ENCODE measurements around the gene BCL10.

BCL10 gene

DNA sequence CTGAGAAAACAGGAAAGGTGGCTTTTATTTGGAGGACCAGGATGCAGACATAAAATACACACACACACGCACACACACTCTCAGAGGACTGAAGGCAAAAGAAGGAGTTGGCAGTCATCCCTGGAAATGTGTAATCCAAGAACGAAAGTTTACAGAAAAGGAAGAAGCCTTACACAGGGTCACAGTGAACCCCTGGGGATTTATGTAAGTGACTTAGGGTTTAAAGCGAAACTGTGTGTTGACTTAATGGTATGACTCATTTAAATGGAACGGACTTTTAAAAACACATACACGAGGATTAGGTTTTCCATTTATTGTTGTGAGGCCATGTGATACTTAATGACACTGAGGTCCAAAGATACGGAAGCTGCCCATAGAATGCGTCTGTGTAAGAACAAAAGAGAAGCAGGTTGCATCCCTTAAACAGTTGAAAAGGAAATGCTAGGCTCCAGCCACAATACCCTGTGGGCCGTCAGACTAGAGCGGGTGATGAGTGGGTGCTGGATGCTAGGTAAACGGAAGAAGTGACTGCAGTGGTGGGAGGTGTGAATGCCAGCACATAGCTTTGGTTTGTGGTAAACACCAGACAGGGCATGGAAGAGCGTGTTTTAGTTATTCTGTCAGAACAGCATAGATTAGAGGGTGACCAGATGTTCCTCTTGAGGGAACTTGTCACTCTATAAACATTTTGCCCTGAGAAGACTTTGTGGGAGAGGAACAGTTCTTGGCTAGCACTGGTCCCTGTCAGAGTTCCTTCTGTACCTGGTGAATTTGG is 21.6 kb upstream of the BCL10 start:
- peak; percentile 21 for DNase-seq (ENCODE audit: low read depth)

DNA sequence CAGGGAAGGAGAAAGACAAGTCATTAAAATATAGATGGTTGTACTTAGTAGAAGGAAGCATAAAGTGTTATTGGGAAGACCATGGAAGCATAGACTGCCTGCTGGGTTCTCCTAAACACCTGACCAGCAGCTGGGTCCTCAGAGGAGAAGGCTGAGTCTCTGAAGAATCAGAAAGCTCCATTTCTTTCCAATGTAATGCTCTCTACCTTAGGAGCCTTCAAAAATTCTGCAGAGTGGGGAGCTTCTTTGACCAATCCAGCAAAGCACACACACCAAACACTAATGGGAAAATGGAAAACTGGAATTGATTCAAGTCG is 21.1 kb upstream of the BCL10 start:
- no peak for DNase-seq (ENCODE audit: low read depth)

DNA sequence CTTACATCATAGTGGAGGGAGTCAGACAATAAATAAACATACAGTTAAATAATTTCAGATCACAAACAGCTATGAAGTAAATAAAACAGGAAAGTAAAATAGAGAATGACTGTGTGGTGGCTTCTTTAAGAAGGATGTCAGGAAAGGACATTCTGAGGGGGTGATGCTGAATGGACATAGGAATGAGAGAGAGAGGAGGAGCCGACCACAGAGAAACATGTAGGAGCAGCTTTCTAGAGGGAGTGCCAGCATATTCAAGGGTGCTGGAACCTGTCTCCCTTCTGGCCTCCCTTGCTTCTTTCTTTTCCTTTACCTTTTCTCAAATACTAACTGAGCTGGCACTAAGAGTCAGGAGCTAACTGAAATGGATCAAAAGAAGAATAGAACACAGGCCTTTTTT is 20.5 kb upstream of the BCL10 start:
- no peak for DNase-seq (ENCODE audit: low read depth)

DNA sequence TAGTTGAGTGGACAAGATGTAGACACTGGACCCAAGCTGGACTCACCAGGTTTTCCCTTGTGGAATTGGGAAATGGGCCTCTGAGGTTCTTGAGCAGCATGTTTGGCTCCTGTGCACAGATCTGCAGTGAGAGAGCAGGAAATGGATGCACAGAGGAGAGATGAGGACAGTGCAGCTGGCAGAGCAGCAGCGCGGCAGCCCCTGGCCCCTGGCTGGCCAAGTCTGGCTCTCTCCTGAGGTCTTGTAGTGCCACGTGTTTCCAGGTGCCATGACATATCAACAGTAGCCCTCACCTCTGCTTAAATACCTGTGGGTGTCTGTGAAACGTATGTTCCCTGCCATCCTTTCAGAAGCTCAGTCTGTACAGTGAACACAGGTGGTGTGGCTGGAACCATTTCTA is 19.2 kb upstream of the BCL10 start:
- no peak for DNase-seq (ENCODE audit: low read depth)

DNA sequence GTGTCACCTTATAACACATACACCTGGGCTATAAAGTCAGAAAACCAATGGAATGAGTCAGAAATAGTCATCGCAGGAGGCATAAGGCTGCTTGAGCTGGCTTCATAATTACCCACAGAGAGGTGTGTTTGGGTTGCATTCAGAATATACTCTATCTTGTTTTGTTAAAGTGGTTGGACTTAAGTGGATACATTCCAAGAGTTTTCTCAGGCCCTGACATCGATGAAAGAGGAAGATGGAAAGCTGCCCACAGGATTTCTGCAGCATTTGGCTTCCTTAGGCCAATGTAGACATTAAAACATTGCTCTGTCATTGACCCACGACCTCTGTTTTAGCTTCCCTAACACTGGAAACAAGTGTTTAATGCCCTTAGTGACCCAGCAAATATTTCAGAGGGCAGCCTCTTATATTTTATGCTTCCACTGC is 18.6 kb upstream of the BCL10 start:
- no peak for DNase-seq (ENCODE audit: low read depth)

DNA sequence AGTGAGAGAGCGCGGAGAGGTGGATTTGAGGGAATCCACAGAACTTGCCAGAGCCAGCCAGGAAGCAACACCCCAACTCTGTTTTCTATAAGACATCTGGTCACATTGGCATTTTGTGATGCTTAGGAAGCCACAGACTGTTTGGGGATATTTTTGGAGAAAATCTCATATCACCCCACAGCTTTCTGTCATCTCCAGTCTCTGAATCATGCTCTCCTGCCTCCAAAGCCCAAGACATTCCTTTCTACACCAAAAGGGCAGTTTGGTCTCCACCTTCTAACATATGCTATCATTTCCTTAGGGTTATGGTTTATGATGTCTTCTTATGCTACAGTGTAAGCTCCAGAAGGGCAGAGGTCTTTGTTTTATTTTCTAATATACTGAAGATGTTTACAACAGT is 14.4 kb upstream of the BCL10 start:
- DNase-seq (ENCODE audit: low read depth): no peak

DNA sequence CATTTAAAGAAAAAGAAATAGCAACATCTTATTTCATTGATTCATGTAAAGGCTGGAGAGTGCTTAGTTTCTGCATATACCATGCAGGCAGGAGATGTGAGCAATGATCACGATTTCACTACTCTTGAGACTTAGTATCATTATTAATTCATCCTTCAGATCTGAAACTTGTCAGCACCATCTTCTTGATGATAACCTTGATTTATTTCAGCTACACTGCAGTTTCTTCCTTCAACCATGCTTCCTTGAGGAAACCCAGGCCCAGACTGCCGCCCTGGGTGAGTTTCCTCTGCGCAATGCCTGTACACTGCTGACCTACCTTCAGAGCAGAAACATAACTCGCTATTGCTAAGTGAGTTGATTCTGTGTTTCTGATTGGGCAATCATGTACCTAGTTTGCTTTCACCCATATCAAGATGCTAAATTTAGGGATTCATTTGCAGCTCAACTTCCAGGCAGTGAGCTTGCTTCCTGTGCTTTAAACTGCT is 13.5 kb upstream of the BCL10 start:
- DNase-seq (ENCODE audit: low read depth): no peak

DNA sequence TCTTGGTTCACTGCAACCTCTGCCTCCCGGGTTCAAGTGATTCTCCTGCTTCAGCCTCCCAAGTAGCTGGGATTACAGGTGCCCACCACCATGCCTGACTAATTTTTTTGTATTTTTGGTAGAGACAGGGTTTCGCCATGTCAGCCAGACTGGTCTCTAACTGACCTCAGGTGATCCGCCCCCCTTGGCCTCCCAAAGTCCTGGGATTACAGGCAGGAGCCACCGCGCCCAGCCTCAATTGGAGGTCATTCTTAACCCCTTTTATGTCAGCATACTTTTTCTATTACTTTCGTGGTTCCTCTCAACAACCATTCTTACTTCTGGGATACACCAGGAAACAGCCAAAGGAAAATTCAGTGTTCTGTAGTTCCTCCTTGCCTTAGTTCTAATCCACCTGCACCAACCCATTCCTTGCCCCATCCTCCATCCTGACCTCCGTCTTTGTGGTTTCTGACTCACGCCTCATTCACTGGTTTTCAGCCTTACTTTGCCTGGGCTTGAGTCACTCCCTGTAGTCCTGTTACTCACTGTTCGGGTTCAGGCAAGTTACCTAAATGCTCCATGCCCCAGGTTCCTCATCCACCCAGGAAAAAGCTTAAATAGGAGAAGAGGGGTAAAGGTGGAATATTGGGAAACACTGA is 12.9 kb upstream of the BCL10 start:
- DNase-seq (ENCODE audit: low read depth): no peak

DNA sequence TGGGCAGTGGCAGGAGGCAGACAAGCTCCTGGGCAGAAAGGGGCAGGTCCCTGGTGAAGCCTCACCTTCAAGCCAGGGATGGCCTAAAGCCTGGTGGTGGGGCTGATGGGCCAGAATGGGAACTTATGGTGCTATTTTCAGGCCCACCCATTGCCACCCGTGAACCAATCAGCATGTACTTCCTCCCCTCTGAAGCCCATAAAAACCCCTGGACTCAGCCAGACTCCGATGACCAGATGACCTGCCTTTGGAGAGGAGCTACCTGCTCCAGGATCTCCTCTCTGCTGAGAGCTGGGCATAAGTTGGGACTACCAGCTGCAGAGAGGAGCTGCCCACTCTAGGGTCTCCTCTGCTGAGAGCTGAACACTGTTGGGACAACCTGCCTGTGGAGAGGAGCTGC is 7.8 kb upstream of the BCL10 start:
- DNase-seq (ENCODE audit: low read depth): no peak

DNA sequence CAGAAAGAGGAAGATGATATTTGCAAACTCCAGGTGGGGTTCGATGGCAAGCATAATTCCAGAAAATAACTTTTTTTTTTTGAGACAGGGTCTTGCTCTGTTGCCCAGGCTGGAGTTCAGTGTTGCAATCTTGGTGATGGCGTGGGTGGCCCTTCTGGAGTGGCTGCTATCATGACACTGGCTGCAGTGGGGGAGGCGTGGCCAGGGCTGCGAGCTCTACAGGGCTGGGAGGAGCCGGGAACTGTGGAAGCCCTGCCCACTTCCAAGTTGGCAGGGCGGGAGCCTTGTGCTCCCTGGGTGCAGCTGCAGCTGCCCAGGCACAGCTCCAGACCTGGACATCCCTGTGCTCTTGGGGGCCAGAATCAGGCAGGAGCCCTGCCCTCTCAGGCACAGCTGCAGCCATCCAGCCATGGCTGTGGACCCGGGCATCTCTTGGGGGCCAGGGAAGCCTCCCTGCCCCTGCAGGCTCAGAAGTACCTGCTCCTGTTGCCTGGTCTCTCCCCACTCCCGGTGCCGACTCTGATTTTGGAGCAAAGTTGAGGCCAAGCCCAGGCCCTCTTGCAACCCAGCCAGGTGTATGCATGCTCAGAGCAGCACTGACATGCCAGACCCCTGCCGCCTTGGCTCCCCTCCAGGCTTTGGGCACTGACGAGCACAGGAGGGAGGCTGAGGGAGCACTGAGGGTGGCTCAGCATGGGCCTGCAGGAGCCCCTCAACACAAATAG is 7.2 kb upstream of the BCL10 start:
- no peak for DNase-seq (ENCODE audit: low read depth)

DNA sequence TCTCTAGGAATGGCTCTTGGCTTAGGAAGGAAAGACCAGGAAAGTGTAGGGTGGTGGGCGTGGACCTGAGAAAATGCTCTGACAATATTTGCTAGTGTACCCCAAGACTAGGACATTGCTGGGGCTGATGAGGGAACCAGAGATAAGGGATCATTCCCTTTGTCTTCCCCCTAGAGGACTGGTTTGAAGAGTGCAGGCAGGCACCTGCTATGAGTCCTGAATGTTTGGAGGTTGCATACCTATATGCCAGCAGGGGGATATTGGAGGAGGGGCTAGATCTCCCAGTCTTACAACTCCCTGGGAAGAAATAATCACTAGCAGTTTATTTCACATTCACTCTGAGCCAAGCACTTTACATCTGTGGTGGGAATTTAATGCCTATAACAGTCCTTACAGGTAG is 6.0 kb upstream of the BCL10 start:
- no peak for DNase-seq (ENCODE audit: low read depth)

DNA sequence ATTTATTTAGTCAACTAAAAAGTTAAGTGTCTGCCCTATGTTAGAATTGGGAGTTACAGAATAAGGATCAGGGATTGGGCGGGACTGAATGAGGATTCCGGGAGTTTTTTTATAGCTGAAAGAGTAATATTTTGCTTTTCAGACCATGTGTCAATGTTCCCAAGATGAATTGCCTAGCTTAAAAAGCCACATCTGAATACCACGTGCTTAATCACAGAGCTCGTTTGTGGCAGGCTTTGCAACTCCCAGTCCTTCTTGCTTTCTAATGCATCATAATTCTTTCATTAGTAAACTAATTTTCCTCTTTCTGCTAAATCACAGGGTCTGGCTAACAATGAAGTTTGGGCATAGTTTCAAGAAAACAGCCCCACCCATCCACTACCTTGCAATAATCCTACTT is 4.2 kb upstream of the BCL10 start:
- DNase-seq (ENCODE audit: low read depth): no peak

DNA sequence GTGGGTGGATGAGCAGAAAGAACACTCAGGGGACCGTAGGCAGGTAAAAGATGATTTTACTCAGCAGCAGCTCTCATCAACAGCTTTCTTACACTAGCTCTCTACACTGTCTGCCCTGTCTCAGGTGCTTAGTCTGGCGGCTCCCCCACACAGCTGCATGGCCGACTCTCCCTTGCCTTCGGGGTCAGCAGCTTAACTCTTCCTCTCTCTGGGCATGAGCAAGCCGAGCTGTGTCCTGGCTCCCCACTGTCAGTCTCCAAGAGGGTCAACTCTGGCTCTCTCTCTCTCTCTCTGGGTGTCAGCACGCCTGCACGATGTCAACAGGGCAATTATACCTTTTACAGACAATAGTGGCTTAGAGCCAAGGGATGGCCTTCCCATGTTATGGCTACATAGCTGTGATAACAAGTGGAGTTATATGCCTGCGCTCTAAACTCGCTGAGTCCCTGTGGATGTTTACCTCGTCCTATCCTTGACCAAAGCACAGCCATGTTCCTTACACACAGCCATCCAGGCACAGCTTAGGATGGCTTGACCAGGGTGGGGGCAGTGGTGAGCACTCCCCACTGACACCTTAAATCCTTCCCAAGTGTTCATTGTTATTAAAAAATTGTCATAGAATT is 3.1 kb upstream of the BCL10 start:
- DNase-seq (ENCODE audit: low read depth): no peak

DNA sequence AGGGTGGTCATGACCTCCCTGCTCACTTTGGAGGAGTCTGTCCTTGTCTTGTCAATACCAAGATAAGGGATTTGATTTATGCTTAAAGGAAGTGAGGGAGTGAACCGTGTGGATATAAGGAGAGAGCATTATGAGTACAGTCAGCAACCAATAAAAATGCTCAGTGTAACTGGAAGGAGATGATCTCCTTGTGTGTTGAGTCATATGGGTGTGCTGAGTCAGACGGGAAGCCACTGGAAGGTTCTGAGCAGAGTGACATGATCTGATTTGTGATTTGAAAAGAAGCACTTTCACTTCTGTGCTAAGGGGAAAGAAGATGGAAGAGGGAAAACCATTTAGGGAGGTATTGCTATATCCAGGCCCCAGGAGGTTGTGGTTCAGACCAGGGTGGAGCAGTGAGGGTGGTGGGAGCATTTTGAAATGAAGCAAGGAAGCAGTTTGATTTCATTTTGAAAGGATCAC is 2.5 kb upstream of the BCL10 start:
- DNase-seq (ENCODE audit: low read depth): no peak

DNA sequence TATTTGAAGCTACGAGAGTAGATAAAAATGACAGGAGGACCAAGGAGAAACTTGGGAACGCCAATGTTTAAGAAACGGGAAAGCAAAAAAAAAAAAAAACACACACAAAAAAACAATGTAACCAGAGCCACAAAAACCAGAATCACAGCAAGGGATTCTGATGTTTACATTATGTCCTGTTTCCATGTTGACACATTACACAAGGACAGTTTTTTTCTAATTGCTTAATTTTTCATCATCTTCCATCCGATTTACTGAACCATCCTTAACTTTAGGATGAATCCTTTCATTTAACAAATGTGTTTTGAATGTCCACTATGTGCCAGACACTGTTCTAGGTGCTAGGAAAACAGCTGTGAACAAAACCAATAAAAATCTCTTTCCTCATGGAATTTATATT is 1.4 kb upstream of the BCL10 start:
- no peak for DNase-seq (ENCODE audit: low read depth)

DNA sequence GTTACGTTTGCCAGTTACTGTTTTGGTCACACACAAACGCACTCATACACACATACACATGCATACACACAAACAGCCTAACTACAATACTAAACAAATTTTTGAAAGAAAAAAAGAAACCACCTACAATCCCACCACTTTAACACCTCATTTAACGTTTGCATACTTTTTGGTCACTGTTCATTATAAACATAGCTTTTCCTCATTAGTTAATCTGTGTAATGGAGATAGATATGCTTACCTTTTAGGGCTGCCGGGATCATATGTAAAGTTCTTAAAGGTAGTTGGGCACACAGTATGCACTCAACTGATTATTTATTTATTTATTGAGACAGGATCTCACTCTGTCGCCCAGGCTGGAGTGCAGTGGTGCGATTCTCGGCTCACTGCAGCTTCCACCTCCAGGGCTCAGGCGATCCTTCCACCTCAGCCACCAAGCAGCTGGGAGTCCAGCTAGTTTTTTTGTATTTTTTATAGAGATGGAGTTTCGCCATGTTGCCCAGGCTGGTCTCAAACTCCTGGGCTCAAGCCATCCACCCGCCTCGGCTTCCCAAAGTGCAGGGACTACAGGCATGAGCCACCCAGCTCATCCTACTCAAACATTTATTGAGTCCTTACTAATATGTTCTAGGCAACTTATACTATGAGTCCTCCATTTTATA is 677 bp upstream of the BCL10 start:
- DNase-seq (ENCODE audit: low read depth): no peak

DNA sequence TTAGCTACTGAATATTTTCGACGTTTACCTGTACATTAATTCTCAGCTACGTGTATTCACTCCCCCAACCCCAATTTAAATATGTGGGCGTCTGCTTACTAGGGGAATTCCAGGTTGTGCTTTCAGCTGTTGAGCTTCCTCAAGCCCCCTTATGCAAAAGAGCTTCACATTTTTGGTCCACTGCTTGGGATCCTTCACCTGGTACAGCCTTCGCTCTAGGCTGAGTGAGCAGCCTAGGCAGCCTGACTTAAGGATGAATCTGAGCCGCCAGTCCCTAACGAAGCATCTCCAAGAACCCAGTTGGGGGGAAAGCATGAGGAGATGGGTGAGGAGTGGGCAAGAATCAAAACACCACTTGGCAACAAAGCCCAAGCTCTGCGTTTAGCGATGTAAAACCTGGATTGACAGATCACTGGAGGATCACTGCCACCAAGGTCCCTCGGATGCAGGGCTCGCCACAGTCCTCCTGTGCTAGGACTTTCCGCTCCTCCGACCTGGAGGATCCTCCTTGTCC is 674 bp downstream of the BCL10 start:
- DNase-seq (ENCODE audit: low read depth): no peak

DNA sequence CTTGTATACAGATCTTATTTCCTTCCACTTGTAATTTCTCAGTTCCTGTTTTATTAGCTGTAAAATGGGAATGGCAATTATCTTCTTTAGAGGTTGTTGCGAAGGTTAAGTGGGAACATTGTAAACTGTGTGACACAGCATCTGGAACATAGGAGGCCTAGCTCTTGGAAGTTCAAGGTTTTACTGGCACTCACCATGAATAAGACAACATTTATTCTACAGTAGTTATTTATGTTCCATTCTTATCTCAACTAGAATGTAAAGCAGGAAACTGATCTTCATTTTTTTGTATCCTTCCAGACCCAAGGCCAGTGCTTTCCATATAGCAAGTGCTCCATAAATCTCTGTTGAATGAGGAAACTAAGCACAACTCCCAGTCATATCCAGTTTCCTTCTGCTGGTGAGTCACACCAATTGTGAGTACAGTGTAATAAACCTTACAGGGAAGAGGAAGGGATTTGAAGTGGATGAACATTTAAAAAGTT is 1.4 kb downstream of the BCL10 start:
- DNase-seq (ENCODE audit: low read depth): no peak

DNA sequence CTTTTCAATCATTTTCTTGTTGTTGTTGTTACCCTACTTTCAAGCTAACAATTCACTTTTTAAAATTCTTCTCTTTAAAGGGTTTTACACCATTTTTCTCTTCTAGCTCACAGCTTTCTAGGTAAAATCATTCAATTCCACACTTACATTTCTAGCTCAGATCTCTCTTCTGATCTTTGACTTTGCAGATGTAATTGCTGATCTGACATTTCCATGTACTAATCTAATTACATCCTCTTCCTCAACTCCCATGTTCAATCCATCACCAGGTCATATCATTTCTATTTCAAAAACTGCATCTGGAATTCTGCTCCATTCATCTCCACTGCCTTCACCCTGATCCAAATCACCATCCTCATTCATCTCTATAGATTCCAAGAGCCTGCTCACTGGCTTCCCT is 3.0 kb downstream of the BCL10 start:
- DNase-seq (ENCODE audit: low read depth): no peak

DNA sequence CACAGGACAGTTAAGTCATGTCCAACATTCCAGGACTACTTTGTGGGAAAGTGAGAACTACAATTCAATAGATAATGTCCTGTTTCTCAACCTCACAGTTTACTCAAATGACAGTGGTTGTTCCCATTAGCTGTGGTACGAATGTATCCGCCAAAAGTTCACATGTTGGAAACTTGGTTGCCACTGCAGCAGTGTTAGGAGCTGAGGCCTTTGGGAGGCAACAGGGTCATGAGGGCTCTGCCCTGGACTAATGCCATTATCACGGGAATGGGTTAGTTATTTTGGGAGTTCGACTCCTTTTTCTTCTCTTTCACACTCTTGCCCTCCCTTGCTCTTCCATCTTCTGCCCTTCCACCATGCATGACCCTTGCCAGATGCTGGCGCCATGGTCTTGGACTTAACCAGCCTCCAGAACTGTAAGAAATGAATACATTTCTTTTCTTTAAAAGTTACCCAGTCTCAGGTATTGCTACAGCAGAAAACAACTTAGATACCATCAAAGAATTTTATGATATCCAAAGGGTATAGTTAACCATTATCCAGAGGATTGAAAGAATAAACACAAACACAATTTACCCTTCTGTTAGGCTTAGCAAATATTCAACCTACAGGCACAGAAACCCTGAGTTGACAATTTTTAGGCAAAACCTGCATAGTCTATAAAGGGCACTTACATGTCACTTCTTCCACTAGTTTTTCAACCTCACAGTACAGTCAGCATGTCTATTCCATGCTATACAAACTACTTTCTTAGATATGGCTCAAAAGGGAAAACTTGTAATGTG is 7.4 kb downstream of the BCL10 start:
- DNase-seq (ENCODE audit: low read depth): no peak

DNA sequence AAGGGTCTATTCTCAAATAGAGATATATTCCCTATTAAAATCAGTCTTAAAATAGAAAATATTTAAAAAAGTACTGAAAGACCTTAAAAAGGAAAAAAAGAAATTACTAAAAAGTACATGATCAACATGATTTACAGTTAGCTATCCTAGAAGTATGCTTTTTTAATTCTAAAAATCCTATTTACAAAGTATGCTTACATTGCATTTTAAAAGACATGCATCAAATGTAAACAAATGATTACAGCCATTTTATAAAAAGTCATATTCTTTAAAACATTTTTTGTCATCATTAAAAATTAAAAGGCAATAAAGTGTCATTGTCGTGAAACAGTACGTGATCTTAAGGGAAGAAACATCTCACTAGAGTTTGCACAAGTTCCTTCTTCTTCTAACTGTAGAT is 9.1 kb downstream of the BCL10 start:
- DNase-seq (ENCODE audit: low read depth): no peak

All from stimulated activated CD8-positive, alpha-beta memory T cell treated with anti-CD3 and anti-CD28 coated beads, Interleukin-15, amount 100 ng/mL, for 1 hour (primary cell).